Sigmoid colon (tissue), 7 donors: ENCODE results near the gene GALM. TPM values are rescaled to one million over a fixed set of nuclear protein-coding genes. Genes with fewer than 3 reads are reported as not detected.

Experiments used
- DNase-seq: peaks from one replicate; pipeline ENCODE4 v3.0.0-alpha.2; 2019
- H3K27ac ChIP-seq, 4 donors: fragments of 200-600 bp; sonication (generic); one replicate each; pipeline ENCODE4 v1.5.1; 2016 to 2019; ENCODE audit warnings: mild to moderate bottlenecking in 1 of 4
- H3K27me3 ChIP-seq, 3 donors: fragments of 200-600 bp; sonication (generic); one replicate each; pipeline ENCODE4 v1.5.1; 2019; ENCODE audit warnings: mild to moderate bottlenecking in 1 of 3
- H3K36me3 ChIP-seq, 4 donors: fragments of 200-600 bp; sonication (generic); one replicate each; pipeline ENCODE4 v1.5.1; 2016 to 2019
- H3K4me1 ChIP-seq, 4 donors: fragments of 200-600 bp; sonication (generic); one replicate each; pipeline ENCODE4 v1.5.1; 2017 to 2019
- H3K4me3 ChIP-seq, 4 donors: fragments of 200-600 bp; sonication (generic); one replicate each; pipeline ENCODE4 v1.5.1; 2017 to 2019; ENCODE audit warnings: mild to moderate bottlenecking in 2 of 4, moderate library complexity in 1 of 4
- H3K9me3 ChIP-seq, 4 donors: fragments of 200-600 bp in 3 of 4; sonication (generic) in 3 of 4; one replicate each; pipeline versions ENCODE4 v1.5.1 to v1.6.1; 2013 to 2019
- CTCF ChIP-seq, 4 experiments: fragments of 450-650 bp in 3 of 4; fragments of 200-600 bp in 1 of 4; IDR thresholded peaks; one replicate each; pipeline ENCODE4 v1.5.1; 2016 to 2019; ENCODE audit warnings: antibody characterized with exemption in 4 of 4, mild to moderate bottlenecking in 3 of 4, moderate library complexity in 2 of 4
- EP300 ChIP-seq, 4 donors: sonication (generic); formaldehyde crosslinking; IDR thresholded peaks; one replicate each; pipeline ENCODE4 v1.6.1; 2017; ENCODE audit warnings: antibody characterized with exemption in 4 of 4
- POLR2A ChIP-seq, 2 donors: fragments of 450-650 bp; IDR thresholded peaks; one replicate each; pipeline ENCODE4 v1.6.1; 2016; ENCODE audit warnings: antibody characterized with exemption in 2 of 2, mild to moderate bottlenecking in 2 of 2, moderate library complexity in 2 of 2
- POLR2AphosphoS5 ChIP-seq, 4 donors: sonication (generic); formaldehyde crosslinking; IDR thresholded peaks; one replicate each; pipeline ENCODE4 v1.6.1; 2017; ENCODE audit warnings: antibody characterized with exemption in 4 of 4
- WGBS, 2 donors: extraction: QIAGEN DNeasy Blood & Tissue Kit; methylation state at CpG; one replicate each; pipeline ENCODE4 v1.1.7; 2013; 5-methylcytosine and 5-hydroxymethylcytosine counted together
- intact Hi-C: fragments of 100-400 bp; cut with DNase I; formaldehyde crosslinking; loops from one replicate; pipeline ENCODE4 v1.15.1; 2023
- polyA plus RNA-seq, 3 donors: library from polyadenylated mRNA; stranded (reverse); fragments of 200-250 nt; gene quantifications; one replicate each; pipeline ENCODE4 v1.2.3, GENCODE V29; 2013
- total RNA-seq, 4 donors: library from RNA; depleted of rRNA; stranded (reverse); fragments of >200 nt; gene quantifications; one replicate each; pipeline ENCODE4 v1.1.0, GENCODE V29; 2016
- donor health status: healthy with polysubstance abuse.
- donor health status: Bipolar disorder and iron deficiency.
- donor health status: healthy.

The GALM gene
- 10 to 100 TPM in 3 of 4 donors, 1 to 10 TPM in 1; 9.5 to 35.2 (median 19.0) TPM for total RNA-seq
- 10 to 100 TPM; 35.5 to 45.1 (median 41.4) TPM for polyA plus RNA-seq

GRCh38 chr2:38665854-38666555 is at the start of gene GALM:
TSS of gene GALM (plus strand) at chr2:38666114. CDS start at chr2:38666162, 48 bp downstream.
- no peaks in the 10 kb centered on the region for H3K27me3 ChIP-seq
- H3K4me1 ChIP-seq: peaks cover 0 to 20% (median 16%) of the 10 kb centered on the region in 4 donors
- peak; percentile 92 for DNase-seq
- H3K36me3 ChIP-seq: no peaks in the 10 kb centered on the region
- peak within 1 kb of the TSS; percentile 65 to 82 (median 72) for H3K27ac ChIP-seq
- intact Hi-C loops: loop anchor here (2.0 to 5.0 kb wide), 2 partner anchors 61 to 63 kb away; partner anchors contain the start of gene HNRNPLL
- peak within 1 kb of the TSS; percentile 44 to 68 (median 52) for H3K4me3 ChIP-seq
- TF ChIP-seq EP300 (IDR thresholded peaks at IDR 0.05) (peak in 1 of 4 donors; percentile 38), CTCF (IDR thresholded peaks at IDR 0.05) (no peak), POLR2AphosphoS5 (IDR thresholded peaks at IDR 0.05) (peak; percentile 57 to 91 (median 72)), POLR2A (IDR thresholded peaks at IDR 0.05) (peak in 1 of 2 donors; percentile 54)
- WGBS, 2 donors: 1 to 2% methylated on average over 26 of the region's 26 CpGs
- H3K9me3 ChIP-seq: no peaks in the 10 kb centered on the region

- no peak overlapping the region for H3K4me3 ChIP-seq
- TF ChIP-seq EP300 (IDR thresholded peaks at IDR 0.05): no peak
- no peak for TF ChIP-seq POLR2AphosphoS5 (IDR thresholded peaks at IDR 0.05)
- TF ChIP-seq POLR2A (IDR thresholded peaks at IDR 0.05): no peak
- TF ChIP-seq CTCF (IDR thresholded peaks at IDR 0.05): no peak
- no peaks in the 10 kb centered on the region for H3K9me3 ChIP-seq
- no peaks in the 10 kb centered on the region for H3K36me3 ChIP-seq
- no peak for DNase-seq
- 93 to 94% methylated on average over 3 of the region's 3 CpGs for WGBS, 2 donors
- intact Hi-C loops: no loop called here
- H3K4me1 ChIP-seq: peaks cover 0 to 16% (median 13%) of the 10 kb centered on the region in 4 donors
- no peaks in the 10 kb centered on the region for H3K27me3 ChIP-seq
- no peak overlapping the region for H3K27ac ChIP-seq
Measured at GRCh38 chr2:38617301-38617700, 48.6 kb upstream of the GALM start.

- TF ChIP-seq POLR2AphosphoS5 (IDR thresholded peaks at IDR 0.05) (no peak), EP300 (IDR thresholded peaks at IDR 0.05) (no peak), CTCF (IDR thresholded peaks at IDR 0.05) (no peak), POLR2A (IDR thresholded peaks at IDR 0.05) (no peak)
- no peaks in the 10 kb centered on the region for H3K9me3 ChIP-seq
- H3K36me3 ChIP-seq: no peaks in the 10 kb centered on the region
- no peak for DNase-seq
- intact Hi-C loops: no loop called here
- H3K27ac ChIP-seq: peak overlapping the region in 1 of 4 donors; percentile 37
- 60 to 78% methylated on average over 4 of the region's 4 CpGs for WGBS, 2 donors
- H3K4me3 ChIP-seq: no peak overlapping the region
- H3K27me3 ChIP-seq: no peaks in the 10 kb centered on the region
- H3K4me1 ChIP-seq: peaks cover 0 to 16% (median 13%) of the 10 kb centered on the region in 4 donors
Measured at GRCh38 chr2:38619458-38620164, 46.3 kb upstream of the GALM start.

GRCh38 chr2:38620282-38620977 is 45.5 kb upstream of the GALM start:
- H3K36me3 ChIP-seq: no peaks in the 10 kb centered on the region
- DNase-seq: no peak
- H3K9me3 ChIP-seq: no peaks in the 10 kb centered on the region
- H3K27me3 ChIP-seq: no peaks in the 10 kb centered on the region
- intact Hi-C loops: no loop called here
- peak overlapping the region in 1 of 4 donors; percentile 37 for H3K27ac ChIP-seq
- no peak for TF ChIP-seq EP300 (IDR thresholded peaks at IDR 0.05)
- no peak for TF ChIP-seq CTCF (IDR thresholded peaks at IDR 0.05)
- TF ChIP-seq POLR2A (IDR thresholded peaks at IDR 0.05): no peak
- no peak for TF ChIP-seq POLR2AphosphoS5 (IDR thresholded peaks at IDR 0.05)
- peaks cover 0 to 16% (median 13%) of the 10 kb centered on the region in 4 donors for H3K4me1 ChIP-seq
- 23 to 54% methylated on average over 7 of the region's 7 CpGs for WGBS, 2 donors
- H3K4me3 ChIP-seq: no peak overlapping the region
